M059J (cell line): Measurements from ENCODE around the gene TSPAN18. TPM values are rescaled to one million over a fixed set of nuclear protein-coding genes. Genes with fewer than 3 reads are reported as not detected.
A peak's percentile ranks its signal among the peaks of the same experiment; 100 is the strongest.
"Not testable (repeated sequence)": the region's sequence is repeated elsewhere in the genome, so short reads cannot be mapped to it uniquely, and the experiment has no call there.

Experiments
- DNase-seq: peaks from one replicate; pipeline ENCODE4 v3.0.0-alpha.2; 2012; ENCODE audit warnings: low read depth
- total RNA-seq: library from RNA; depleted of rRNA; stranded (reverse); fragments of >200 nt; shearing (Covaris generic); gene quantifications from 2 replicates; pipeline ENCODE4 v1.2.3, GENCODE V29; 2014

The TSPAN18 gene
- total RNA-seq, 1 experiment from 2014 or later = 1.1 TPM

DNA sequence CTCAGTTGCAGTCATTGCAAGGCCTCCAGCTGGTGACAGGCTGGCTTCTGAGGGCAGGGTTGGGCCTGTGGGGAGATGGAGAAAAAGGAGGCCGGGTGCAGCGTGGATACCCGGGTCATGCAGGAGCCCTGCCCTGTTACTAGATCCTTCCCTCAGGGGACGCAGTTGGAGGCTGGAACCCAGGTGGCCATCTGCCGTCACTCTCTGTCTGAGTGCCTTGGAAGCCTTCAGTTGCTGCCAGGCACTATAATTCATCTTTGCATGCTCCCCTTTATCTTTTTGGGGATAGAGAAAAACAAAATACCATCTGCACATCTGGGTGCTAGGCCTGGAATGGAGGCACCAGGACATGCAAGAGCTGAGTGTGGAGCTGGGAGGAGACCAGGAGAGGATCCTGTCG is 141.3 kb downstream of the TSPAN18 start:
- DNase-seq = no peak

- no peak for DNase-seq
Measured at GRCh38 chr11:44868455-44869421, 142.0 kb downstream of the TSPAN18 start.

- DNase-seq = no peak
Measured at GRCh38 chr11:44870181-44870580, 143.4 kb downstream of the TSPAN18 start.

DNA sequence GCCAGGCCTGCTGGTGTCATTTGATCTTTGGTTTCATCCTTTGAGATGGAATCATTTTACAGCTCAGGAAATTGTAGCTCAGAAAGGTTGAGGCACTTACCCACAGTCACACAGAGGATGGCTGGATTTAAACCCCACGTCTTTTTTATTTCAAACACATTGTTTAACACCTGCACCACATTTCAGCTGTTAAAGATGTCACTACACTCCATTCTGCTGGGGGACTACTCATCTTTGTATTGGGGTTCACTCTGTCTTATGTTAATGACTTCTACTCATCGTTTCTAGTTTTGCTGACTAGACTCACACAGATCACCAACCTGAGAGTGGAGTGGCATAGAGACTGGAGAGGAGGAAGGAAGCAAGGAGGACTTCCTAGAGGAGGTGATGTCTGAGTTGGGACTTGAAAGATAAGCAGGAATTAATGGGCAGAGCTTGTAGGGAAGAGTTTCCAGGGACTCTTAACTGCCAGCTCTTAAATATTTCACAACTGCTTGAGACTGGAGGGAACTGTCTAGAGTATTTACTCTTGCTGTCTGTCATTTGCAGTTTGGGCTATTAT is 143.9 kb downstream of the TSPAN18 start:
- DNase-seq = no peak

GRCh38 chr11:44871682-44872081 is 144.9 kb downstream of the TSPAN18 start:
- DNase-seq = not testable (repeated sequence)

GRCh38 chr11:44872556-44872955 is 145.8 kb downstream of the TSPAN18 start:
- no peak for DNase-seq

DNA sequence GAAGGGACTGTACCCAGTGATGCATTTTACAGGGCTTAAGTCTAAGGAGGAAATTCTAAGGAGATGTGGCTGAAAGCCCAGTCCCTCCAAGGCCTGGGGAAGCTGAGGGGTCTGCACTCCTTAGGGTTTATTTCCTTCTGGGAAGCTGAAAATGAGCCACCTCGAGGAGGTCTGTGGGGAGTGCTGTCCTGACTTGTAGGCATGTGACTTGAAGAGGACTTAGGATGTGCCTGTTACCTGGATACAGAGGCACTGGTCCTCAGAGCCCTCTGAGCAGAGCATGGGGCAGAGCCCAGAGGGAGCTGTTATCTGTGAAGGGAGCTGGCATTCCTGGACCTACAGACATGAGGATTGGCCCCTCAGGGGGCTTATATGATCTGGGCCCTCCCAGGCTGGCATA is 146.8 kb downstream of the TSPAN18 start:
- no peak for DNase-seq

- no peak for DNase-seq
Measured at GRCh38 chr11:44874284-44874683, 147.5 kb downstream of the TSPAN18 start.

DNA sequence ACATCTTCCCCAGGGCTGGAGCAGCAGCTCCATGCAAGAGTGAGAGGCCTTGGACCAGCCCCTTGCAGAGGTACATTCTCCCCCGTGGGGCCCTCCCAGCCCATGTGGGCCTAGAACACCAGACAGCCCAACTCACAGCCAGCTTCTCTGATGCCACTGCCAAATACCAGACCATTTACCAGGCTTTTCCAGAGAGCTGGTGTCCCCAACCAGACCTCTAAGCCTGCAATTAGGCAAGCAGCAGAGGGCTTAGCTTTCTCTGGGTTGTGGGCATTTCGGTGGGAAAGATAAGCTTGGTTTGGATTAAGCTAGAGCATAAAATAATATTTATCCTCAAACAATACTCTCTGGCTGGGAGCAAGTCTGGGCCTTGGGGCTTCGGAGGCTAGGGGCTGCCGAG is 148.3 kb downstream of the TSPAN18 start:
- DNase-seq = no peak

- DNase-seq = no peak
Measured at GRCh38 chr11:44876194-44876723, 149.5 kb downstream of the TSPAN18 start.

DNA sequence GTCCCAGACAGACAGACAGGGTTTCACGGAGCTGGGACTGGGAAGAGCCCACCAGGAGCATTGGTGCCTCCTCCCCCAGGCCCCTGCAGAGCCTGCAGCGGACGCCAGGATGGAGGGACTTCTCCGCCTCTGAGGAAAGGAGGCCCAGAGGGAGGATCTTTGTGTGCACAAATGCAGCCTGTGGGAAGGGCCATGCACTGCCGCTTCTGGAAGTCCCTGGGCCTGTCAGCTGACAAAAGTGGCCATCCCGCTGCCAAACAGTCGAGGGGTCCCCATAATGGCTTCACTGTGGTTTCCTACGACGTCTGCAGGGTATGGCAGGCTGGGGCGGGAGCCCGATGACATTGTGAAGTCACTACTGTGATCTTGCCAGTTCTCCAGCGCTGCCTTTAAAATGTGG is 150.1 kb downstream of the TSPAN18 start:
- DNase-seq = no peak

DNA sequence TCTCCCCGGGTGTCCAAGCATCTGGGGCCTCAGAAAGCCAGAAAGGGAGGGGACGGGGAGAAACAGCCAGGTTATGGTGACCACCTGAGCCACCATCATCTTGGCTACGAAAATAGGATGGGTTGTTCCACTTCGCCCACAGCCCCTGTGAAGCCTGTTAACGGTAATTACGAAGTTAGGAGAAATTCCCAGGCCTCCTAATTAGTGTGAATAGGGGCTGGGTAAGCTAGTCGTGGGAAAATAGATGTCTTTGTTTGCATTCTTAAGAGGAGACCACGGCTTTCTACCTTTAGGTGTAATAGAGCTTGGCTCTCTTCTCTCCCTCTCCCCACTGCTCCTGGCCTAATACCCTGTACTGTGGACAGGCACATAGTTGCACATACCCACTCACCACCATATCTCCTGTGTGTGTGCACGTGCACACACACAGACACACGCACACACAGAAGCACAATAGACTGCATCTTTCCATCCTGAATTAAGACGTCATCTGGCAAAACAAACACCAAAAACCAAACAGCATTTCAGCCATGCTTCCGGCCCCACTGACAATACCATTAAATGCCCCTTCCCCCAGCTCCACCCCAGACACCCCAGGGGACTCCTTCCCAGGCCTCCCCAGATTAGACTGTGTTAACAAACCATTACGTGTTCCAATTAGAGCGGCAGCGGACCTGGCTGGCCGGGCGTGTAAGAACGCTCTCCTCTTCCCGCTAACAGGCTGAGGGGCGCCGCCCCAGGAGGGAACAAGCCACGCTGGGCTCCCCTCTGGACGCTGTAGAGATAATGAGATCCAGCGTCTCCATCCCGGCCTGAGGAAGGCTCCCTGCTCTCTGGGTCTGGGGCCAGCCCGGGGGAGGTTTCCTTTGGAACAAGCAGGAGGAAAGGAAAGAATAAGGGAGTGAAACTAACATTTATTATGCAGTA is 151.1 kb downstream of the TSPAN18 start:
- DNase-seq = no peak

DNA sequence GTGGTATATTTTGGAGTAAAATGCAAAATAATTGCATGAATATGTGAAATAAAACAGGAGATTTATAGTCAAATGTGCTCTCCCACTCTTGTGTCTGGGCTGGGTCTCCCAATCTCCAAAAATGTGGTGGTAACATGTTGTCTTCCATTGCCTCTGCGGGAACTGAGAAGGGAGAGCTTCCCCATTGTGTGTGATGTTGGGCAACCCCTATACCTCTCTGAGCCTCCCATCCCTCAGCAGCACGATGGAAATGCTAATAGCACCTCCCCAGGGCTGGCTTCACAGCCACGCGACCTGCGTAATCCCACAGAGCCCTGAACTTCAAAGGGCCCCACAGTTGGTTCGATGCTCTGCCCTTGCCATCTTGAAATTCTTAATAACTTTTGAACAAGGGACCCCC is 151.9 kb downstream of the TSPAN18 start:
- no peak for DNase-seq

- no peak for DNase-seq
Measured at GRCh38 chr11:44879432-44879831, 152.7 kb downstream of the TSPAN18 start.

GRCh38 chr11:44880511-44880910 is 153.7 kb downstream of the TSPAN18 start:
- no peak for DNase-seq

GRCh38 chr11:44880953-44881352 is 154.2 kb downstream of the TSPAN18 start:
- no peak for DNase-seq

GRCh38 chr11:44883277-44883676 is 156.5 kb downstream of the TSPAN18 start:
- peak; percentile 25 for DNase-seq

- DNase-seq = no peak
Measured at GRCh38 chr11:44884056-44884455, 157.3 kb downstream of the TSPAN18 start.

DNA sequence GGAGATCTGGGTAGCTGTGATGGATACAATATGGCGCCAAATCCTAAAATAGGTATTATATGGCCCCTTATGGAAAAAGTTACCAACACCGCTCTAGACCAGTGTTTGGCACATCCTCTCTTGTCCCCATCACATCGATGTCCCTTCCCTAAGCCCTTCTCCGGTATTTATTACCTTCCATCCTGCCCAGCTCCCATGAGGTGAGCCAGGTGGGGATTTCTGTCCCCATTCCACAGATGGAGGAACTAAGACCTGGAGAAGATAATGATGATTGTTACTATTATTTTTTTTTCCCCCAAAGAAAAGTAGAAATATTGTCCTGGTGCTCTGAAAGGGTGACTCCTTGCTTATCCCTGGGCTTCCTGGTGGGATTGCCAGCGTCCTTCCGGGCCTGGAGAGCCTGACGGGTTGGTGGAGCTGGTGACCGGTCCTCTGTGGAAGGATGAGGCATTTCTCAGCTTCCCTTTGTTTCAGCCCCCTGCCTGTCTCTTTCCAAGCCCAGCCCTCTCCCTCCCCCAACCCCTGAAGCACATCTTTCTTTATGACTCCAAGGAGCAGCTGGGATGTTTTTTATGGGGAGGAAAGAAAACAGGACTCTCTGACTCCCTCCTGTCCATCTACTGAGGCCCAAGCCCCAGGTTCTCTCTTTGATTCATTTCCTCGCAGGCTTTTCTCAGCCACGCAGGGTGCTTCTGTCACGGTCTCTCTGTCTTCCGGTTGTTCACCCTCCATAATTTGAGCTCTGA is 158.5 kb downstream of the TSPAN18 start:
- DNase-seq = no peak

DNA sequence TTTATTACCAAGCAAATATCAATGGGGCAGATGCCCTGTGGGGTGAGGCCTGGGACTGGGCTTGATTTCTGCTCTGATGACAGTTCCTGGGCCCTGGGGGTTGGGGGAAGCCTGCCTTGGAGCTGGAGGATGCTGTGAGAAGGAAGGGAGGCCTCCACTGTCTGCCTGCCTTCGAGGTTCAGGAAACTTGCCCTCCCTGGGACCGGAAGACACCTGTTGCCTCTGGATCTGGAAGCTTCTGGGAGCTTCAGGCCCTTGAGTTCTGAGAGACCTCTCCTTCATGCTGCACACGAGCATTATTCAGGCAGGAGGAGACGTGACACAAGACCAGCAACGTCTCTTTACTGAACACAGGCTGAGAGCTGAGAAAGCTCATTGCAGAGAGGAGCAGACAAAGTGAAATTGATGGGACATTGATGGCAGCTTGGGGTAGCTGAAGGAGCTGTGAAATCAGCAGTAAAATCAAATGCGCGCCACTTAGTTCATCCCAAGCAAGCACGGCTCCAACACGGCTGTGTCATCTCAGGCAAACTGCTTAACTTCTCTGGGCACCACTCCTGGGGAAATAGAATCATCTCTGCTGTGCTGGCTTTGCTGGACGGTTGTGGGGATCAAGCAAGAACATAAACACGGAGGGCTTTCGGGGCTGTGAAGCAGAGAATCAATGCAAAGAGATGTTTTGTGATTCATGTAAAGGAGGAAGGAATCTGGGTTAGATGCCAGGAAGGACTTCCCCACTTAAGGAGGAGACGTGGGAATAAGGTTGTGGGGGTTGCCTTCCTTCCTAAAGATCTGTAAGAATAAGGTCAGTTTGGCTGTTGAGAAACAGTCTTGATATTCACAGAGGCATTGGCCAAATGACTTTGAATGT is 159.4 kb downstream of the TSPAN18 start:
- no peak for DNase-seq
